Kidney (tissue), 14 donors: ENCODE measurements around the gene WFDC2. TPM values are rescaled to one million over a fixed set of nuclear protein-coding genes. Genes with fewer than 3 reads are reported as not detected.

Experiments used
- DNase-seq, 5 donors: peaks; one replicate each; pipeline ENCODE4 v3.0.0-alpha.2; 2013 to 2020
- FAIRE-seq: peaks from 2 replicates; lab custom pipeline; 2012; peaks lifted over from hg19 to GRCh38; lab: Jason Lieb, UNC
- H3K27ac ChIP-seq, 2 donors: one replicate each; pipeline ENCODE4 v1.7.0; 2013; ENCODE audit warnings: low read depth in 2 of 2, low read length in 2 of 2, inconsistent platforms in 1 of 2
- H3K27me3 ChIP-seq: one replicate; pipeline ENCODE4 v1.7.1; 2013; ENCODE audit warnings: low read length, inconsistent platforms; ENCODE audit not compliant: control insufficient read depth, insufficient read depth
- H3K36me3 ChIP-seq, 3 donors: one replicate each; pipeline versions ENCODE4 v1.7.0 to v1.7.1; 2013; ENCODE audit warnings: low read length in 3 of 3, control low read depth in 1 of 3, inconsistent platforms in 1 of 3; ENCODE audit not compliant: insufficient read depth in 3 of 3, control insufficient read depth in 2 of 3
- H3K4me1 ChIP-seq, 3 donors: one replicate each; pipeline versions ENCODE4 v1.7.0 to v1.7.1; 2013; ENCODE audit warnings: low read length in 3 of 3, inconsistent platforms in 1 of 3, low read depth in 1 of 3; ENCODE audit not compliant: control insufficient read depth in 2 of 3, insufficient read depth in 2 of 3
- H3K4me3 ChIP-seq, 3 donors: one replicate each; pipeline versions ENCODE4 v1.7.0 to v1.8.1; 2013; ENCODE audit warnings: low read length in 3 of 3, control low read depth in 1 of 3, inconsistent platforms in 1 of 3
- H3K9ac ChIP-seq, 3 donors: one replicate each; pipeline versions ENCODE4 v1.7.0 to v1.7.1; 2013; ENCODE audit warnings: low read length in 3 of 3, control low read depth in 1 of 3, inconsistent platforms in 1 of 3
- H3K9me3 ChIP-seq, 3 donors: one replicate each; pipeline versions ENCODE4 v1.7.0 to v1.7.1; 2013; ENCODE audit warnings: low read length in 3 of 3, control low read depth in 1 of 3, inconsistent platforms in 1 of 3; ENCODE audit not compliant: control insufficient read depth in 2 of 3, insufficient read depth in 1 of 3
- CTCF ChIP-seq: IDR thresholded peaks from 3 replicates; pipeline ENCODE4 v1.5.1; 2012; ENCODE audit warnings: mild to moderate bottlenecking, moderate library complexity, borderline replicate concordance; ENCODE audit not compliant: insufficient read depth; ENCODE audit errors: extremely low read depth
- intact Hi-C: fragments of 100-400 bp; cut with DNase I; formaldehyde crosslinking; loops from one replicate; pipeline ENCODE4 v1.11.1; 2022
- polyA plus RNA-seq: library from polyadenylated mRNA; stranded (reverse); fragments of 350-450 nt; fragmentation: Illumina TruSeq; extraction: RNeasy Lipid Tissue Mini Kit (QIAGEN cat#74804); gene quantifications from one replicate; pipeline ENCODE4 v1.2.3, GENCODE V29; 2014; ENCODE audit warnings: low read depth, low replicate concordance; ENCODE audit not compliant: insufficient read depth
- total RNA-seq: library from RNA; stranded (reverse); fragmentation: NEBNext Ultra II Directional; extraction: Animal tissue kit (Norgen Biotek cat#: 25700); gene quantifications from one replicate; pipeline ENCODE4 v1.2.1, GENCODE V29; 2021
- donor health status: control.
- donor health status: control.
- donor health status: control.
- donor health status: control.
- donor health status: control.
- donor health status: DM: yes; HTN: yes; CAD: no.
- donor health status: Normal renal cell carcinoma (clear cell type).

WFDC2 gene
- total and polyA plus RNA-seq, 2 donors from 2014 or later = 1,908 to 2,874 TPM

- intact Hi-C loops = no loop called here
- no peaks in the 10 kb centered on the region for H3K36me3 ChIP-seq
- TF ChIP-seq CTCF = no peak
- FAIRE-seq (no peak), DNase-seq (no peak)
- no peaks in the 10 kb centered on the region for H3K9me3 ChIP-seq
- no peak overlapping the region for H3K9ac ChIP-seq
- H3K4me1 ChIP-seq = no peaks in the 10 kb centered on the region
- no peak overlapping the region for H3K27ac ChIP-seq
- no peaks in the 10 kb centered on the region for H3K27me3 ChIP-seq
- H3K4me3 ChIP-seq = no peak overlapping the region
These were observed 8.3 kb upstream of the WFDC2 start for GRCh38 chr20:45461225-45461624.

- no peak for TF ChIP-seq CTCF
- no peaks in the 10 kb centered on the region for H3K9me3 ChIP-seq
- H3K36me3 ChIP-seq = no peaks in the 10 kb centered on the region
- no peak overlapping the region for H3K9ac ChIP-seq
- intact Hi-C loops = no loop called here
- DNase-seq (no peak), FAIRE-seq (no peak)
- no peak overlapping the region for H3K27ac ChIP-seq
- no peak overlapping the region for H3K4me3 ChIP-seq
- H3K4me1 ChIP-seq = no peaks in the 10 kb centered on the region
- no peaks in the 10 kb centered on the region for H3K27me3 ChIP-seq
These were observed 6.6 kb upstream of the WFDC2 start for GRCh38 chr20:45462711-45463509.

DNA sequence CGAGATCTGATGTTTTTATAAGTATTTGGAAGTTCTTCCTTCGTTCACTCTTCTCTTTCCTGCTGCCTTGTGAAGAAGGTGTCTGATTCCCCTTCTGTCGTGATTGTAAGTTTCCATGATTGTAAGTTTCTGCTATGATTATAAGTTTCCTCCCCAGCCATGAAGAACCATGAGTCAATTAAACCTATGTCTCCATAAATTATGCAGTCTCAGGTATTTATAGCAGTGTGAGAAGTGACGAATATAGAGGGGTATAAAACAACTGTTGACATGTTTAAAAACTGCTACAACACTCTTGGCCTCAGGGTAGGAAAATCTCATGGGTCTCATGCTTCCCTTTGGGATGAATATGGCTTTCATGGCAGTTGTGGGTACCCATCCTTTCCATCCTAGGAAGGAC is 5.8 kb upstream of the WFDC2 start:
- H3K27me3 ChIP-seq = no peaks in the 10 kb centered on the region
- H3K9ac ChIP-seq = no peak overlapping the region
- DNase-seq = no peak
- H3K36me3 ChIP-seq = no peaks in the 10 kb centered on the region
- no peak overlapping the region for H3K27ac ChIP-seq
- H3K4me1 ChIP-seq = no peaks in the 10 kb centered on the region
- intact Hi-C loops = no loop called here
- H3K4me3 ChIP-seq = no peak overlapping the region
- no peak for FAIRE-seq
- no peaks in the 10 kb centered on the region for H3K9me3 ChIP-seq
- no peak for TF ChIP-seq CTCF
